Karpas-422 (cell line): Measurements from ENCODE around the gene RBM46. TPM values are rescaled to one million over a fixed set of nuclear protein-coding genes. Genes with fewer than 3 reads are reported as not detected.

ENCODE experiments used
- DNase-seq: peaks from one replicate; pipeline ENCODE4 v3.0.0-alpha.2; 2015
- H2AFZ ChIP-seq: fragments of 200-600 bp; sonication (generic); 2 replicates; pipeline ENCODE4 v1.6.1; 2014; ENCODE audit warnings: antibody characterized with exemption, low read length, mixed read lengths
- H3K27ac ChIP-seq: fragments of 200-600 bp; sonication (generic); 2 replicates; pipeline ENCODE4 v1.5.1; 2014; ENCODE audit warnings: mild to moderate bottlenecking, low read length, moderate library complexity
- H3K27me3 ChIP-seq: fragments of 200-600 bp; sonication (generic); 2 replicates; pipeline ENCODE4 v1.6.1; 2014; ENCODE audit warnings: low read length, mixed read lengths
- H3K36me3 ChIP-seq: fragments of 200-600 bp; sonication (generic); 2 replicates; pipeline ENCODE4 v1.6.1; 2014; ENCODE audit warnings: low read length, mixed read lengths; ENCODE audit not compliant: insufficient read depth
- H3K4me1 ChIP-seq: fragments of 200-600 bp; sonication (generic); 2 replicates; pipeline ENCODE4 v1.6.1; 2014; ENCODE audit warnings: mild to moderate bottlenecking, low read length, mixed read lengths
- H3K4me2 ChIP-seq: fragments of 200-600 bp; sonication (generic); 2 replicates; pipeline ENCODE4 v1.6.1; 2014; ENCODE audit warnings: low read length, low read depth, mild to moderate bottlenecking; ENCODE audit not compliant: poor library complexity, severe bottlenecking
- H3K4me3 ChIP-seq: fragments of 200-600 bp; sonication (generic); 2 replicates; pipeline ENCODE4 v1.5.1; 2014; ENCODE audit warnings: mild to moderate bottlenecking, antibody characterized with exemption, low read length, mixed read lengths
- H3K79me2 ChIP-seq: fragments of 200-600 bp; sonication (generic); 2 replicates; pipeline ENCODE4 v1.6.1; 2014; ENCODE audit warnings: mild to moderate bottlenecking, low read length, mixed read lengths
- H3K9ac ChIP-seq: fragments of 200-600 bp; sonication (generic); 2 replicates; pipeline ENCODE4 v1.6.0; 2014; ENCODE audit warnings: low read length
- H3K9me2 ChIP-seq: fragments of 200-600 bp; sonication (generic), shearing (Covaris generic); replicated peaks from 2 replicates; pipeline ENCODE4 v1.6.0; 2014; ENCODE audit warnings: mild to moderate bottlenecking, low read length, moderate library complexity; ENCODE audit not compliant: insufficient read depth
- H3K9me3 ChIP-seq: fragments of 300-700, 200-600 bp; sonication (generic); 2 replicates; pipeline ENCODE4 v1.6.1; 2014; ENCODE audit warnings: low read length, mixed read lengths
- H4K20me1 ChIP-seq: fragments of 200-600 bp; sonication (generic); 2 replicates; pipeline ENCODE4 v1.6.1; 2014; ENCODE audit warnings: mild to moderate bottlenecking, antibody characterized with exemption, low read length, low read depth; ENCODE audit not compliant: insufficient read depth
- total RNA-seq: library from RNA; depleted of rRNA; stranded (reverse); fragments of >200 nt; shearing (Covaris generic); gene quantifications from 2 replicates; pipeline ENCODE4 v1.2.3, GENCODE V29; 2014; ENCODE audit warnings: low replicate concordance; rRNA removed

RBM46 gene
- total RNA-seq = not detected in 2 replicates

GRCh38 chr4:154781126-154781982, at the start of gene RBM46:
RBM46 (plus strand) TSS chr4:154781272; CDS start chr4:154796753, 15,481 bp downstream.
- no peaks in the 10 kb centered on the region for H3K4me1 ChIP-seq
- no peaks in the 10 kb centered on the region for H4K20me1 ChIP-seq
- H3K27ac ChIP-seq = no peak within 1 kb of the TSS
- H3K79me2 ChIP-seq = no peaks in the 10 kb centered on the region
- no peak within 1 kb of the TSS for H3K4me2 ChIP-seq
- no peaks in the 10 kb centered on the region for H3K9me2 ChIP-seq
- H2AFZ ChIP-seq = no peak within 1 kb of the TSS
- H3K9me3 ChIP-seq = no peaks in the 10 kb centered on the region
- 0 out of 2 replicates have a peak, but pooled peaks cover 2% of the 10 kb centered on the region for H3K27me3 ChIP-seq
- no peak within 1 kb of the TSS for H3K4me3 ChIP-seq
- no peak for DNase-seq
- H3K36me3 ChIP-seq = no peaks in the 10 kb centered on the region
- H3K9ac ChIP-seq = no peak within 1 kb of the TSS

- no peak overlapping the region for H3K4me2 ChIP-seq
- H3K9me2 ChIP-seq = no peaks in the 10 kb centered on the region
- H3K27ac ChIP-seq = no peak overlapping the region
- H3K36me3 ChIP-seq = no peaks in the 10 kb centered on the region
- H3K4me1 ChIP-seq = no peaks in the 10 kb centered on the region
- H3K27me3 ChIP-seq = no peaks in the 10 kb centered on the region
- no peak for DNase-seq
- no peak overlapping the region for H3K4me3 ChIP-seq
- H3K9ac ChIP-seq = no peak overlapping the region
- H3K79me2 ChIP-seq = no peaks in the 10 kb centered on the region
- no peaks in the 10 kb centered on the region for H3K9me3 ChIP-seq
- H2AFZ ChIP-seq = no peak overlapping the region
- H4K20me1 ChIP-seq = no peaks in the 10 kb centered on the region
Measured at GRCh38 chr4:154731756-154732155, 49.3 kb upstream of the RBM46 start.

GRCh38 chr4:154732669-154733068, 48.4 kb upstream of the RBM46 start:
- no peak overlapping the region for H3K9ac ChIP-seq
- H3K4me2 ChIP-seq = no peak overlapping the region
- DNase-seq = no peak
- no peak overlapping the region for H3K27ac ChIP-seq
- no peaks in the 10 kb centered on the region for H3K9me2 ChIP-seq
- no peak overlapping the region for H2AFZ ChIP-seq
- H3K36me3 ChIP-seq = no peaks in the 10 kb centered on the region
- H3K27me3 ChIP-seq = no peaks in the 10 kb centered on the region
- H3K79me2 ChIP-seq = no peaks in the 10 kb centered on the region
- H4K20me1 ChIP-seq = no peaks in the 10 kb centered on the region
- no peak overlapping the region for H3K4me3 ChIP-seq
- no peaks in the 10 kb centered on the region for H3K4me1 ChIP-seq
- H3K9me3 ChIP-seq = no peaks in the 10 kb centered on the region

- H3K4me2 ChIP-seq = no peak overlapping the region
- H3K27ac ChIP-seq = no peak overlapping the region
- no peaks in the 10 kb centered on the region for H3K9me3 ChIP-seq
- no peak overlapping the region for H3K4me3 ChIP-seq
- H3K9me2 ChIP-seq = no peaks in the 10 kb centered on the region
- no peak for DNase-seq
- no peaks in the 10 kb centered on the region for H3K4me1 ChIP-seq
- H4K20me1 ChIP-seq = no peaks in the 10 kb centered on the region
- H3K9ac ChIP-seq = no peak overlapping the region
- H3K36me3 ChIP-seq = no peaks in the 10 kb centered on the region
- no peak overlapping the region for H2AFZ ChIP-seq
- H3K79me2 ChIP-seq = no peaks in the 10 kb centered on the region
- no peaks in the 10 kb centered on the region for H3K27me3 ChIP-seq
Measured at GRCh38 chr4:154736770-154737169, 44.3 kb upstream of the RBM46 start.

GRCh38 chr4:154738426-154738825, 42.6 kb upstream of the RBM46 start:
- no peaks in the 10 kb centered on the region for H3K79me2 ChIP-seq
- H3K4me3 ChIP-seq = no peak overlapping the region
- no peaks in the 10 kb centered on the region for H4K20me1 ChIP-seq
- H3K9me3 ChIP-seq = peaks cover under 1% of the 10 kb centered on the region; the same call in 1 of the 2 replicates
- H3K36me3 ChIP-seq = no peaks in the 10 kb centered on the region
- H3K4me2 ChIP-seq = no peak overlapping the region
- no peak overlapping the region for H2AFZ ChIP-seq
- H3K9ac ChIP-seq = no peak overlapping the region
- DNase-seq = no peak
- no peak overlapping the region for H3K27ac ChIP-seq
- no peaks in the 10 kb centered on the region for H3K27me3 ChIP-seq
- no peaks in the 10 kb centered on the region for H3K9me2 ChIP-seq
- H3K4me1 ChIP-seq = no peaks in the 10 kb centered on the region

GRCh38 chr4:154739111-154739510, 42.0 kb upstream of the RBM46 start:
- H3K9me2 ChIP-seq = no peaks in the 10 kb centered on the region
- H3K27me3 ChIP-seq = no peaks in the 10 kb centered on the region
- no peak for DNase-seq

GRCh38 chr4:154740462-154740861, 40.6 kb upstream of the RBM46 start:
- H3K27me3 ChIP-seq = no peaks in the 10 kb centered on the region
- no peak overlapping the region for H3K4me2 ChIP-seq
- no peak overlapping the region for H3K9ac ChIP-seq
- H2AFZ ChIP-seq = no peak overlapping the region
- no peaks in the 10 kb centered on the region for H4K20me1 ChIP-seq
- DNase-seq = no peak
- no peak overlapping the region for H3K27ac ChIP-seq
- H3K9me3 ChIP-seq = peaks cover 3% of the 10 kb centered on the region; the same call in 1 of the 2 replicates
- no peaks in the 10 kb centered on the region for H3K9me2 ChIP-seq
- H3K36me3 ChIP-seq = no peaks in the 10 kb centered on the region
- no peak overlapping the region for H3K4me3 ChIP-seq
- H3K4me1 ChIP-seq = no peaks in the 10 kb centered on the region
- no peaks in the 10 kb centered on the region for H3K79me2 ChIP-seq

More at GRCh38 chr4:154739111-154739510, 42.0 kb upstream of the RBM46 start:
- H3K9ac ChIP-seq = no peak overlapping the region
- no peak overlapping the region for H3K4me3 ChIP-seq
- peaks cover 3% of the 10 kb centered on the region; the same call in 1 of the 2 replicates for H3K9me3 ChIP-seq
- no peaks in the 10 kb centered on the region for H3K36me3 ChIP-seq
- H4K20me1 ChIP-seq = no peaks in the 10 kb centered on the region
- no peaks in the 10 kb centered on the region for H3K4me1 ChIP-seq
- H3K79me2 ChIP-seq = no peaks in the 10 kb centered on the region
- no peak overlapping the region for H3K4me2 ChIP-seq
- no peak overlapping the region for H3K27ac ChIP-seq
- no peak overlapping the region for H2AFZ ChIP-seq

- H4K20me1 ChIP-seq = no peaks in the 10 kb centered on the region
- no peak overlapping the region for H3K4me3 ChIP-seq
- no peaks in the 10 kb centered on the region for H3K27me3 ChIP-seq
- H3K36me3 ChIP-seq = no peaks in the 10 kb centered on the region
- H3K9me3 ChIP-seq = peaks cover 3% of the 10 kb centered on the region; the same call in 1 of the 2 replicates
- DNase-seq = no peak
- H3K9me2 ChIP-seq = no peaks in the 10 kb centered on the region
- H3K79me2 ChIP-seq = no peaks in the 10 kb centered on the region
- H3K27ac ChIP-seq = no peak overlapping the region
- H2AFZ ChIP-seq = no peak overlapping the region
- H3K9ac ChIP-seq = no peak overlapping the region
- H3K4me2 ChIP-seq = no peak overlapping the region
- H3K4me1 ChIP-seq = no peaks in the 10 kb centered on the region
Measured at GRCh38 chr4:154741131-154741665, 39.9 kb upstream of the RBM46 start.
